Endodermal cell (in vitro differentiated cells): ENCODE data around the gene ZNF112. TPM values are rescaled to one million over a fixed set of nuclear protein-coding genes. Genes with fewer than 3 reads are reported as not detected.
"Not testable (repeated sequence)": the region's sequence is repeated elsewhere in the genome, so short reads cannot be mapped to it uniquely, and the experiment has no call there.

Source experiments
- DNase-seq: peaks from one replicate; pipeline ENCODE4 v3.0.0-alpha.2; 2017
- H3K27ac ChIP-seq: 2 replicates; pipeline ENCODE4 v1.5.1; 2013; ENCODE audit warnings: mild to moderate bottlenecking, low read depth, low read length, moderate library complexity
- H3K27me3 ChIP-seq: 2 replicates; pipeline ENCODE4 v1.6.1; 2013; ENCODE audit warnings: mild to moderate bottlenecking, low read length, moderate library complexity; ENCODE audit not compliant: insufficient read depth, control insufficient read depth, poor library complexity, severe bottlenecking
- H3K36me3 ChIP-seq: 2 replicates; pipeline ENCODE4 v1.7.0; 2013; ENCODE audit warnings: mild to moderate bottlenecking, low read length, moderate library complexity; ENCODE audit not compliant: control insufficient read depth, insufficient read depth
- H3K4me1 ChIP-seq: one replicate; pipeline ENCODE4 v1.7.0; 2013; ENCODE audit warnings: low read length; ENCODE audit not compliant: control insufficient read depth, insufficient read depth
- H3K4me3 ChIP-seq: 2 replicates; pipeline ENCODE4 v1.5.1; 2013; ENCODE audit warnings: mild to moderate bottlenecking, low read length, moderate library complexity
- H3K9ac ChIP-seq: 2 replicates; pipeline ENCODE4 v1.6.1; 2013; ENCODE audit warnings: mild to moderate bottlenecking, low read length, moderate library complexity; ENCODE audit not compliant: poor library complexity, severe bottlenecking; ENCODE audit errors: extremely low read depth
- H3K9me3 ChIP-seq: 2 replicates; pipeline ENCODE4 v1.6.1; 2013; ENCODE audit warnings: mild to moderate bottlenecking, low read length, moderate library complexity; ENCODE audit not compliant: control insufficient read depth
- H3K27ac Mint-ChIP-seq: 2 replicates; pipeline ENCODE4 v1.8.0; 2020; ENCODE audit warnings: mixed read lengths
- H3K27me3 Mint-ChIP-seq: 2 replicates; pipeline ENCODE4 v1.8.0; 2021; ENCODE audit warnings: mild to moderate bottlenecking, mixed read lengths; ENCODE audit not compliant: insufficient read depth
- H3K36me3 Mint-ChIP-seq: 2 replicates; pipeline ENCODE4 v1.8.0; 2020; ENCODE audit warnings: low read depth, mixed read lengths
- H3K4me1 Mint-ChIP-seq: 2 replicates; pipeline ENCODE4 v1.8.0; 2020; ENCODE audit warnings: mixed read lengths
- H3K4me3 Mint-ChIP-seq: 2 replicates; pipeline ENCODE4 v1.8.0; 2020; ENCODE audit warnings: mild to moderate bottlenecking, moderate library complexity, mixed read lengths
- H3K9me3 Mint-ChIP-seq: 2 replicates; pipeline ENCODE4 v1.8.0; 2020; ENCODE audit warnings: mild to moderate bottlenecking, mixed read lengths
- WGBS, 2 experiments: methylation state at CpG; one replicate each; pipeline versions ENCODE4 v1.1.5 to v1.1.7; 2013; ENCODE audit warnings: missing lambda C conversion rate in 2 of 2, mixed read lengths in 1 of 2; ENCODE audit not compliant: insufficient coverage in 1 of 2, insufficient read length in 1 of 2; 5-methylcytosine and 5-hydroxymethylcytosine counted together
- long read RNA-seq, 4 experiments: library from polyadenylated mRNA in 2 of 4; library from RNA in 1 of 4; library from capped mRNA in 1 of 4; stranded (forward) in 3 of 4; unstranded in 1 of 4; transcript quantifications; one replicate each; pipeline ENCODE4 v2.0.0, GENCODE V29; 2020 to 2021; ENCODE audit warnings: inconsistent platforms in 1 of 4
- polyA plus RNA-seq, 2 experiments: library from polyadenylated mRNA; stranded (reverse); fragments of 50-300 nt; gene quantifications; one replicate each; pipeline ENCODE4 v1.2.3, GENCODE V29; 2013
- total RNA-seq, 2 donors: library from RNA; stranded (reverse); fragmentation: NEBNext Ultra II Directional in 1 of 2; extraction: Animal tissue kit (Norgen Biotek cat#: 25700) in 1 of 2; gene quantifications; 2 replicates in 1 of 2; 3 replicates in 1 of 2; pipeline ENCODE4 v1.2.1, GENCODE V29; 2021
- TF ChIP-seq, protein P1 (sequence below): fragments of 200-600 bp; sonication (generic); conservative IDR thresholded peaks from 2 replicates; pipeline ENCODE4 v1.5.0; 2021; ENCODE audit warnings: antibody characterized with exemption, mild to moderate bottlenecking

The ZNF112 gene
- 1 to 10 TPM; 5.0 to 6.1 TPM for total RNA-seq
- polyA plus RNA-seq (2013, experiment 1 of 2): 6.0 TPM
- 5.1 TPM for polyA plus RNA-seq (2013, experiment 2 of 2)
- long read RNA-seq, experiment 1, partial matches to known transcripts: 0 of 1 reads
- long read RNA-seq, experiment 1, other reads (novel, unspliced or antisense): 1 of 1 reads
- long read RNA-seq, experiment 2, partial matches to known transcripts: 0 of 9 reads
- long read RNA-seq, experiment 2, other reads (novel, unspliced or antisense): 9 of 9 reads
- long read RNA-seq, experiment 3, transcript ZNF112-201 (5 exons, 3,321 nt): minor isoform, 5 of 17 reads
- long read RNA-seq, experiment 3, transcript ZNF112-202 (4 exons, 3,654 nt): major isoform, 6 of 17 reads
- long read RNA-seq, experiment 3, partial matches to known transcripts: 0 of 17 reads
- long read RNA-seq, experiment 3, other reads (novel, unspliced or antisense): 6 of 17 reads
- long read RNA-seq, experiment 4, partial matches to known transcripts: 0 of 2 reads
- long read RNA-seq, experiment 4, other reads (novel, unspliced or antisense): 1 of 2 reads

DNA sequence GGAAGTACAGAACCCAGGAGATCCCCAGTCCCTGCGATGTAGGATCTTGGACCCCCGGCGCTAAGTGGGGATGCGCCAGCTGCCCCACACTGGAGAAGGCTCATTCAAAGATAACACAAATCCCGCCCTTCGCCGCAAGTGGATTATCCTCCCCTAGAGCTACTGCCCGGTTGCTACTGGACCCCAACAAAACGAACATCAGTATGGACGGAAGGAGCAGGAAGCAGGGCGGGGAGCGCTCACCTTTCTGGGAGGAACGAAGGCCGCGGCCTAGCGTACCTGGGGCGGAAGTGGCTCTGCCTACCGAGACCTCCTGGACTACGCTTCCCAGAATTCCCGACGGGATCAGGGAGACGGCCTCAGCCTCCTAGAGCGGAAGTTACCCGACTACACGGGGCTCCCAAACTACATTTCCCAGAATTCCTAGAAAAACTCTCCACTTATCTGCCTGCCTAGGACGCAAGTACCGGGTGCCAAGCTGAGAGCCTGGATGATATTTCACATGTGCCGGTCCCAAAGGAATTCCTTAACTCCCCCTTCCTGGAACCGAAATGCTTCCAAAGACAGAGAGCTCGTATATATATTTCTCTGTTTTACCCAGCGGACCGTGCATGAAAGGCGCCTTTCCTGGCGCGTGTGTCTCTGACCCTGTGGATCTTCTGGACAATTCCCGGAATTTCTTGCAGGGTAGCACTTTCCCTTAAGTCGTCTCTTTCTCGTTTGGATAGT, at the start of gene ZNF112:
ZNF112 (minus strand) TSS at position 298 of the 729 bp plus-strand sequence. CDS start 16,141 bp downstream, outside the sequence.
- peak within 1 kb of the TSS; percentile 63 for H3K9ac ChIP-seq
- no peaks in the 10 kb centered on the region for H3K4me1 ChIP-seq
- no peaks in the 10 kb centered on the region for H3K9me3 ChIP-seq
- peaks cover 5% of the 10 kb centered on the region for H3K27me3 ChIP-seq
- TF ChIP-seq, protein P1, sequence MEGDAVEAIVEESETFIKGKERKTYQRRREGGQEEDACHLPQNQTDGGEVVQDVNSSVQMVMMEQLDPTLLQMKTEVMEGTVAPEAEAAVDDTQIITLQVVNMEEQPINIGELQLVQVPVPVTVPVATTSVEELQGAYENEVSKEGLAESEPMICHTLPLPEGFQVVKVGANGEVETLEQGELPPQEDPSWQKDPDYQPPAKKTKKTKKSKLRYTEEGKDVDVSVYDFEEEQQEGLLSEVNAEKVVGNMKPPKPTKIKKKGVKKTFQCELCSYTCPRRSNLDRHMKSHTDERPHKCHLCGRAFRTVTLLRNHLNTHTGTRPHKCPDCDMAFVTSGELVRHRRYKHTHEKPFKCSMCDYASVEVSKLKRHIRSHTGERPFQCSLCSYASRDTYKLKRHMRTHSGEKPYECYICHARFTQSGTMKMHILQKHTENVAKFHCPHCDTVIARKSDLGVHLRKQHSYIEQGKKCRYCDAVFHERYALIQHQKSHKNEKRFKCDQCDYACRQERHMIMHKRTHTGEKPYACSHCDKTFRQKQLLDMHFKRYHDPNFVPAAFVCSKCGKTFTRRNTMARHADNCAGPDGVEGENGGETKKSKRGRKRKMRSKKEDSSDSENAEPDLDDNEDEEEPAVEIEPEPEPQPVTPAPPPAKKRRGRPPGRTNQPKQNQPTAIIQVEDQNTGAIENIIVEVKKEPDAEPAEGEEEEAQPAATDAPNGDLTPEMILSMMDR: no peak
- Mint-ChIP-seq H3K36me3 (peaks cover 5% of the 10 kb centered on the region), H3K27me3 (peaks cover 15% of the 10 kb centered on the region), H3K4me3 (peak within 1 kb of the TSS; percentile 88), H3K9me3 (peaks cover 17% of the 10 kb centered on the region), H3K4me1 (peaks cover 5% of the 10 kb centered on the region), H3K27ac (peak within 1 kb of the TSS; percentile 92)
- no peak within 1 kb of the TSS for H3K27ac ChIP-seq
- H3K36me3 ChIP-seq: no peaks in the 10 kb centered on the region
- 4 to 7% methylated on average over 14 to 38 of the region's 38 CpGs for WGBS, 2 experiments
- peak within 1 kb of the TSS; percentile 93 for H3K4me3 ChIP-seq
- peak; percentile 96 for DNase-seq

DNA sequence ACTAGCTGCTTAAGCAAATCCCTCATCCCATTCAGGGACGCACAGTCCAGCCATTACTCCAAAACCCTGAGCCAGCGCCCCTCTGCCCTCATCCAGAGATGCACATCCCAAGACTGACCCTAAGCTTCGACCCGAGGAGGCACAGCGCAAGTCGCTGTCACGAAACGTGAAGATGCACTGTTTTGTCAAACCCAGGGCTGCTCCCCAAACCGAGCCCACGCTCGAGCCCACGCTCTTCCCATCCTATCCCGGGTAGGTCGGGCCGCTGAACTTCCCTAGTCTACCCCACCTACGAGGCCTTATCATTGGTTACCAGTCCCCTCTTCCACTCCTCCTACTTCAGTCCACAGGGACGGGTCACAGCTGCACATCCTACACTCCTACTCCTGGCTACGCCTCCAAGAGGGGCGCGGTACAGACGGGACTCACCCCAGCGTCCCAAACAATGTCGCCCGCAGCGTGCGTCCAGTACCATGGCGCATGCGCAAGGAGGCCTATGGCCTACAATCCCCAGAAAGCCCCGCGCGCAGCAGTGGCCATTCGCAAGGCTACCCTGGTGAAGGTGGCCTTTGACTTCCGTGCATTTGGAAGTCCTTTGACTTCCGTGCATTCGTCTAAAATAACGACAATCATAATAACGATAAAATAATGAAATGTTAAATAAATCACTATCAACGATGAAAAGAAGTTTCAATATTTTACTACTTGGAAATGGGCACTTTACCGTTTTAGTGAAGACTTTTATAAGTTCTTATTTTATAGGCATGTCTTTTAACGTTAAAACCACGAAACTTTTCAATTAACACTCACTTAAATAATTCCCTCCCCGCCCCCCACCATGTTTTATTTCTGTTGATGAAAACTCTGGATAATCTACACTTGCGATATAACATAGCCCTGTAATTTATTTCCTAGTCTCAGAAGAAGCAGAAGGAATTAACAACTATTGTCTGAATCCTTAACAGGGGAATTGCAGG, 44.9 kb upstream of the ZNF112 start, which contains the start of gene ZNF285:
ZNF285 (minus strand) TSS at position 470 of the 977 bp plus-strand sequence. CDS start 4,395 bp downstream, outside the sequence.
- peak within 1 kb of the TSS; percentile 91 for H3K4me3 ChIP-seq
- peaks cover 12% of the 10 kb centered on the region for H3K9me3 ChIP-seq
- TF ChIP-seq, protein P1: no peak
- H3K27me3 ChIP-seq: no peaks in the 10 kb centered on the region
- peaks cover 20% of the 10 kb centered on the region for H3K9me3 Mint-ChIP-seq
- peak; percentile 98 for DNase-seq
- H3K27ac ChIP-seq: no peak within 1 kb of the TSS
- H3K4me1 Mint-ChIP-seq: no peaks in the 10 kb centered on the region
- H3K9ac ChIP-seq: peak within 1 kb of the TSS; percentile 28
- no peaks in the 10 kb centered on the region for H3K36me3 ChIP-seq
- H3K4me3 Mint-ChIP-seq: peak within 1 kb of the TSS; percentile 88
- H3K27me3 Mint-ChIP-seq: peaks cover 16% of the 10 kb centered on the region
- H3K27ac Mint-ChIP-seq: peak within 1 kb of the TSS; percentile 84
- H3K4me1 ChIP-seq: no peaks in the 10 kb centered on the region
- H3K36me3 Mint-ChIP-seq: peaks cover 10% of the 10 kb centered on the region
- 10 to 62% methylated on average over 3 to 43 of the region's 43 CpGs for WGBS, 2 experiments

DNA sequence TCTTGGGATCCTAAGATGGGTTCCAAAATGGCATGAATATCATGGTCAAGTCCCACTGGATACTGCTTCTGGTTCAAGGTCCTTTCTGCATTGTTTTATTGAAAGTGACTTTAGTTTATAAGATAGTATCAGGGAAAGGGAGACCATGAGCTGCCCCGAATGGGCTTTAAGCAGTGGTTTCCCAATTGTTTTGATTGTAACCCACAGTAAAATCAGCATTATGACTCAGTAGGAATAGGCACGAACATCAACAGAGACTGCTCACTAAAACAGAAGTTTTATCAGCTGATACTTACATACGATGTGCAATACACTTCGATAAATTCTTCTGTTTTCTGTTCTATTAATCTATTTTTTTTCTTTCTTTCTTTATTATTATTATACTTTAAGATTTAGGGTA, 32.8 kb upstream of the ZNF112 start:
- H3K27me3 ChIP-seq, H3K9me3 ChIP-seq, H3K4me1 Mint-ChIP-seq, H3K4me1 ChIP-seq, H3K4me3 ChIP-seq, H3K27me3 Mint-ChIP-seq, H3K9ac ChIP-seq, H3K27ac ChIP-seq, H3K36me3 ChIP-seq, H3K4me3 Mint-ChIP-seq, H3K9me3 Mint-ChIP-seq, H3K27ac Mint-ChIP-seq, DNase-seq: not testable (repeated sequence)
- WGBS, 2 experiments: 83 to 100% methylated on average over 1 to 3 of the region's 4 CpGs
- H3K36me3 Mint-ChIP-seq: peaks cover 65% of the 10 kb centered on the region
